ENCODE measurements around the gene ICA1.

Gene ICA1

DNA sequence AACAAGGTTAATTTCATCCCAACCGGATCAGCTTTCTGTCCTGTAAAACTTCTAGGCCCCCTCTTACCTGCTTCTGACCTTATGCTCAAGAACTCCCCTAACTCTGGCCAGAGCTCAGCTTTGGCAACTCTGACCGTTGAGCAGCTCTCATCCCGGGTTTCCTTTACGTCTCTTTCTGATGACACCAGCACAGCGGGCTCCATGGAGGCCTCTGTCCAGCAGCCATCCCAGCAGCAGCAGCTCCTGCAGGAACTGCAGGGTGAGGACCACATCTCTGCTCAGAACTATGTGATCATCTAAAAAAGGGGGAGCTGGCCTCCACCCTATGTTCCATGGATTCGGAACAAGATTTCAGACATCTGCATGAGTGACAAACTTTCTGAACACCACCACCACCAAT is 175.7 kb downstream of the ICA1 start:
- in situ Hi-C loops (cut with MboI; ENCODE audit: low pct_unique_long_range_greater_than_20kb, low sequenced_read_pairs, unreplicated experiment), result no loop called here
- DNase-seq (ENCODE audit: low spot score), result no peak
- TF ChIP-seq CTCF (IDR thresholded peaks at IDR 0.05; ENCODE audit: extremely low read depth, insufficient read depth, missing control alignments), result no peak

GRCh38 chr7:8085420-8085819 is 176.5 kb downstream of the ICA1 start:
- in situ Hi-C loops (cut with MboI; ENCODE audit: low pct_unique_long_range_greater_than_20kb, low sequenced_read_pairs, unreplicated experiment), result no loop called here
- no peak for TF ChIP-seq CTCF (IDR thresholded peaks at IDR 0.05; ENCODE audit: extremely low read depth, insufficient read depth, missing control alignments)
- no peak for DNase-seq (ENCODE audit: low spot score)

DNA sequence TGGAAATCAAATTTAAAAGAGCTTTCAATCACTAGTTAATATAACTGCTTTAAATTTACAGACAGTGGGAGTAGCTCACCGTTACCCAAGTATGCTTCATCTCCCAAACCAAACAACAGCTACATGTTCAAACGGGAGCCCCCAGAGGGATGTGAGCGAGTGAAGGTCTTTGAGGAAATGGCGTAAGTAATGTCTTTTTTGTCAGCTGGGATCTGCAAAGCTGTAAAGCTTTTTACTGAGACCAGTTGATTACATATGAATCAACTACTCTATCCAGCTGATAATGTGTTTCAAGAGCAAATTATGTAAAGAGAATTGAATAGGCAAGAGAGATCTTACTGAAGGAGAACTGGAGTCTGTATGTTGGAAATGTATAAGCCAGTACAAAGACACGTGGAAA is 177.1 kb downstream of the ICA1 start:
- TF ChIP-seq CTCF (IDR thresholded peaks at IDR 0.05; ENCODE audit: extremely low read depth, insufficient read depth, missing control alignments), result no peak
- DNase-seq (ENCODE audit: low spot score), result no peak
- in situ Hi-C loops (cut with MboI; ENCODE audit: low pct_unique_long_range_greater_than_20kb, low sequenced_read_pairs, unreplicated experiment), result no loop called here

DNA sequence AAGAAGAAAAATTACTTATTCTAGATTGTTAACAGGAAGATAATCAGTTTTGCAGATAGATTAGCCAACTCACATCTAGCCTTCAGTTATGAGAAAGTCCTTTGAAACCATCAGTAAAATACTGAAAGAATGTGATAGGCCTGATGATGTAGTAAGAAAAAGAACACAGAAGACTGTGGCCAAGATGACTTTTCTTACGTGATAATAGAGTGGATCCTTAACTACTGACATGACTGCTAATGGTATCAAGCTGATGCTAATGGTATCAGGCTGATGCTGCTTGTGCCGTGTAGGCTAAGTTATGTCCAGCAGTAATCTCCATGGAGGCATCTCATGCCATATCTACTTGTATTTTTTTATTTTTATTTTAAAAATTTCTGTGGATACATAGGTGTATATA is 179.2 kb downstream of the ICA1 start:
- DNase-seq (ENCODE audit: low spot score), result no peak
- in situ Hi-C loops (cut with MboI; ENCODE audit: low pct_unique_long_range_greater_than_20kb, low sequenced_read_pairs, unreplicated experiment), result no loop called here
- no peak for TF ChIP-seq CTCF (IDR thresholded peaks at IDR 0.05; ENCODE audit: extremely low read depth, insufficient read depth, missing control alignments)

- in situ Hi-C loops (cut with MboI; ENCODE audit: low pct_unique_long_range_greater_than_20kb, low sequenced_read_pairs, unreplicated experiment), result no loop called here
- DNase-seq (ENCODE audit: low spot score), result no peak
- TF ChIP-seq CTCF (IDR thresholded peaks at IDR 0.05; ENCODE audit: extremely low read depth, insufficient read depth, missing control alignments), result no peak
These were observed 183.5 kb downstream of the ICA1 start for GRCh38 chr7:8078418-8078817.

DNA sequence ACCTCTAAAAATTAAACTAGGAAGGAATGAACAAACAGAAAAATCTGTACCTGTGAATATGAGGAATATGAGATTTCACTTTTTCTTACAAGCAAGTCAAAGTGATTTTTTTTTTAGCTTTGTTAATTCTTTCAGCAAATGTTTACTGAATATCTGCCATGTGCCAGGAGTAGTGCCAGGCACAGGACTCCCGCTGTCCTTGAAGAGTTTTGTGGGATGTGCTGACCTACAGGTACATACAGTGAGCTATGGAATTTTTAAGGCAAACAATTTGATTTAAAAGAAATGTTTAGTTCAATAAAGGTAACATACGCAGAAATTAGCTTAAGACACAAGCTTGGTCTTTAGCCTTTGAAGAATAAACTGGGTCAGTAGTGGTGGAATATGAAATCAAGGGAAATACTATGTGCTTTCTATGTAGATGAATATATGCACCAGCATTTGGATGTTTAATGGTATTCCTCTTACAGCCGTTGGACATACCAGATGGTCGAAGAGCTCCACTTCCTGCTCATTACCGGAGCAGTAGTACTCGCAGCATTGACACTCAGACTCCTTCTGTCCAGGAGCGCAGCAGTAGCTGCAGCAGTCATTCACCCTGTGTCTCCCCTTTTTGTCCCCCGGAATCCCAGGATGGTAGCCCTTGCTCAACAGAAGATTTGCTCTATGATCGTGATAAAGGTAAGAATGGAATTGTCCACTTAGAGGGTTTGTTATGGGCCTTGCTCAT is 191.4 kb downstream of the ICA1 start:
- no peak for TF ChIP-seq CTCF (IDR thresholded peaks at IDR 0.05; ENCODE audit: extremely low read depth, insufficient read depth, missing control alignments)
- DNase-seq (ENCODE audit: low spot score), result no peak
- in situ Hi-C loops (cut with MboI; ENCODE audit: low pct_unique_long_range_greater_than_20kb, low sequenced_read_pairs, unreplicated experiment), result no loop called here
